GM19328 (cell line): ENCODE data around the gene CYBB.
"Not testable (repeated sequence)": the region's sequence is repeated elsewhere in the genome, so short reads cannot be mapped to it uniquely, and the experiment has no call there.

Experiments
- ATAC-seq: cut with Tn5 transposase; IDR thresholded peaks from one replicate; pipeline ENCODE4 v1.9.1; 2021; ENCODE audit warnings: mild to moderate bottlenecking, moderate library complexity; ENCODE audit not compliant: unreplicated experiment

CYBB gene

GRCh38 chrX:37779857-37780256 is at the start of gene CYBB:
CYBB (plus strand) TSS chrX:37780059; CDS start chrX:37780078, 19 bp downstream.
- no peak for ATAC-seq

- peak; percentile 53 for ATAC-seq
Measured at GRCh38 chrX:37745354-37745753, 34.5 kb upstream of the CYBB start.

- ATAC-seq: peak; percentile 16
Measured at GRCh38 chrX:37745835-37746217, 34.0 kb upstream of the CYBB start.

- peak; percentile 88 for ATAC-seq
Measured at GRCh38 chrX:37746218-37746941, 33.5 kb upstream of the CYBB start.

GRCh38 chrX:37746951-37747350 is 32.9 kb upstream of the CYBB start:
- no peak for ATAC-seq

GRCh38 chrX:37752281-37752680 is 27.6 kb upstream of the CYBB start:
- no peak for ATAC-seq

- ATAC-seq: no peak
Measured at GRCh38 chrX:37752936-37753335, 26.9 kb upstream of the CYBB start.

GRCh38 chrX:37753384-37753783 is 26.5 kb upstream of the CYBB start:
- ATAC-seq: no peak

GRCh38 chrX:37754516-37754915 is 25.3 kb upstream of the CYBB start:
- peak; percentile 3 for ATAC-seq

- peak; percentile 87 for ATAC-seq
Measured at GRCh38 chrX:37755025-37755424, 24.8 kb upstream of the CYBB start.

- ATAC-seq: no peak
Measured at GRCh38 chrX:37757082-37757481, 22.8 kb upstream of the CYBB start.

GRCh38 chrX:37759351-37759750 is 20.5 kb upstream of the CYBB start:
- ATAC-seq: no peak

- ATAC-seq: no peak
Measured at GRCh38 chrX:37759878-37760418, 19.9 kb upstream of the CYBB start.

- ATAC-seq: no peak
Measured at GRCh38 chrX:37763400-37763799, 16.5 kb upstream of the CYBB start.

- ATAC-seq: no peak
Measured at GRCh38 chrX:37765507-37765906, 14.4 kb upstream of the CYBB start.

- no peak for ATAC-seq
Measured at GRCh38 chrX:37767430-37767829, 12.4 kb upstream of the CYBB start.

- ATAC-seq: not testable (repeated sequence)
Measured at GRCh38 chrX:37768866-37769265, 11.0 kb upstream of the CYBB start.

GRCh38 chrX:37776283-37776986 is 3.4 kb upstream of the CYBB start:
- ATAC-seq: peak; percentile 67

- peak; percentile 15 for ATAC-seq
Measured at GRCh38 chrX:37776987-37777325, 2.9 kb upstream of the CYBB start.

GRCh38 chrX:37781081-37781480 is 1.2 kb downstream of the CYBB start:
- no peak for ATAC-seq

GRCh38 chrX:37781814-37782213 is 2.0 kb downstream of the CYBB start:
- ATAC-seq: no peak

- ATAC-seq: no peak
Measured at GRCh38 chrX:37782359-37782758, 2.5 kb downstream of the CYBB start.
